ENCODE measurements around the gene RNFT2.

- TF ChIP-seq CTCF (IDR thresholded peaks at IDR 0.05) = no peak
- no peak for TF ChIP-seq POLR2A (IDR thresholded peaks at IDR 0.05)
- TF ChIP-seq POLR2AphosphoS5 (IDR thresholded peaks at IDR 0.05) = no peak
Measured at GRCh38 chr12:116808113-116809105, 70.3 kb downstream of the RNFT2 start.

Data from breast epithelium (tissue), 3 donors.